Fibroblast of villous mesenchyme (primary cell): ENCODE measurements around the gene PPP4R3A. TPM values are rescaled to one million over a fixed set of nuclear protein-coding genes. Genes with fewer than 3 reads are reported as not detected.

ENCODE experiments used
- DNase-seq: peaks from one replicate; pipeline ENCODE4 v3.0.0-alpha.2; 2010; ENCODE audit warnings: low read depth
- H3K4me3 ChIP-seq: 2 replicates; pipeline ENCODE4 v1.5.1; 2011; ENCODE audit warnings: low read depth, mild to moderate bottlenecking, low read length
- CTCF ChIP-seq: IDR thresholded peaks from 2 replicates; pipeline ENCODE4 v1.5.1; 2012; ENCODE audit warnings: low read depth, mild to moderate bottlenecking, low read length; ENCODE audit not compliant: insufficient read depth
- total RNA-seq: library from RNA; depleted of rRNA; stranded (reverse); fragments of >200 nt; gene quantifications from 2 replicates; pipeline ENCODE4 v1.2.3, GENCODE V29; 2012

Gene PPP4R3A
- total RNA-seq, 1 donor: 65.2 TPM

GRCh38 chr14:91419451-91419850, 90.7 kb downstream of the PPP4R3A start:
- H3K4me3 ChIP-seq: no peak overlapping the region
- TF ChIP-seq CTCF: no peak
- DNase-seq: no peak

- no peak overlapping the region for H3K4me3 ChIP-seq
- no peak for TF ChIP-seq CTCF
- no peak for DNase-seq
Measured at GRCh38 chr14:91419044-91419397, 91.1 kb downstream of the PPP4R3A start.

GRCh38 chr14:91418387-91419043, 91.6 kb downstream of the PPP4R3A start:
- H3K4me3 ChIP-seq: peak overlapping the region; percentile 42
- TF ChIP-seq CTCF: peak; percentile 99
- DNase-seq: peak; percentile 38

GRCh38 chr14:91417983-91418386, 92.1 kb downstream of the PPP4R3A start:
- no peak overlapping the region for H3K4me3 ChIP-seq
- no peak for TF ChIP-seq CTCF
- DNase-seq: no peak

- no peak for TF ChIP-seq CTCF
- peak within 1 kb of the TSS; percentile 42 for H3K4me3 ChIP-seq
- DNase-seq: peak; percentile 5
Measured at GRCh38 chr14:91417120-91417982, 92.8 kb downstream of the PPP4R3A start, which contains the start of gene CCDC88C. CCDC88C (minus strand) TSS chr14:91417820; CDS start chr14:91417690, 130 bp downstream.

GRCh38 chr14:91416744-91417119, 93.4 kb downstream of the PPP4R3A start:
- no peak overlapping the region for H3K4me3 ChIP-seq
- TF ChIP-seq CTCF: no peak
- no peak for DNase-seq
